PC-9 (cell line): ENCODE measurements around the gene LEP.

Experiments used
- CTCF ChIP-seq: fragments of 200-600 bp; sonication (generic); conservative IDR thresholded peaks from 2 replicates; pipeline ENCODE4 v1.6.1; 2017; ENCODE audit warnings: mixed run types, antibody characterized with exemption, mild to moderate bottlenecking, moderate library complexity
- EZH2 ChIP-seq: fragments of 200-600 bp; sonication (generic); IDR thresholded peaks from 2 replicates; pipeline ENCODE4 v1.8.0; 2017; ENCODE audit warnings: antibody characterized with exemption, low read depth

- TF ChIP-seq EZH2: no peak
- TF ChIP-seq CTCF: no peak
Measured at GRCh38 chr7:128284102-128284501, 43.0 kb downstream of the LEP start.
